HFFc6 (cell line): Measurements from ENCODE around the gene IMPACT. TPM values are rescaled to one million over a fixed set of nuclear protein-coding genes. Genes with fewer than 3 reads are reported as not detected.

ENCODE experiments used
- DNase-seq: peaks from one replicate; pipeline ENCODE4 v3.0.0-alpha.2; 2018
- H3K27ac Mint-ChIP-seq: 2 replicates; pipeline ENCODE4 v1.8.0; 2020; ENCODE audit warnings: mild to moderate bottlenecking, mixed read lengths
- H3K27me3 Mint-ChIP-seq: 2 replicates; pipeline ENCODE4 v1.8.0; 2021; ENCODE audit warnings: mild to moderate bottlenecking, moderate library complexity, mixed read lengths; ENCODE audit not compliant: insufficient read depth
- H3K36me3 Mint-ChIP-seq: 2 replicates; pipeline ENCODE4 v1.8.0; 2021; ENCODE audit warnings: low read depth, mixed read lengths
- H3K4me1 Mint-ChIP-seq: 2 replicates; pipeline ENCODE4 v1.8.0; 2020; ENCODE audit warnings: low read depth, mixed read lengths
- H3K4me3 Mint-ChIP-seq: 2 replicates; pipeline ENCODE4 v1.8.0; 2020; ENCODE audit warnings: mild to moderate bottlenecking, moderate library complexity, mixed read lengths
- H3K9me3 Mint-ChIP-seq: 2 replicates; pipeline ENCODE4 v1.8.0; 2020; ENCODE audit warnings: mild to moderate bottlenecking, mixed read lengths
- total RNA-seq, 6 experiments: library from RNA; stranded (reverse); fragmentation: NEBNext Ultra II Directional; extraction: Animal tissue kit (Norgen Biotek cat#: 25700); gene quantifications; 2 replicates in 1 of 6; 3 replicates in 5 of 6; pipeline ENCODE4 v1.2.3, GENCODE V29; 2021
- TF ChIP-seq, protein P1 (sequence below): fragments of 200-600 bp; sonication (generic); IDR thresholded peaks from 2 replicates; pipeline ENCODE4 v1.5.0; 2021; ENCODE audit warnings: antibody characterized with exemption, mild to moderate bottlenecking

Gene IMPACT
- total RNA-seq, 6 experiments from 2014 or later, result 37.5 to 49.6 (median 45.6) TPM

GRCh38 chr18:24398540-24398939 is 27.9 kb upstream of the IMPACT start:
- peak overlapping the region; percentile 89 for H3K4me3 Mint-ChIP-seq
- TF ChIP-seq, protein P1, sequence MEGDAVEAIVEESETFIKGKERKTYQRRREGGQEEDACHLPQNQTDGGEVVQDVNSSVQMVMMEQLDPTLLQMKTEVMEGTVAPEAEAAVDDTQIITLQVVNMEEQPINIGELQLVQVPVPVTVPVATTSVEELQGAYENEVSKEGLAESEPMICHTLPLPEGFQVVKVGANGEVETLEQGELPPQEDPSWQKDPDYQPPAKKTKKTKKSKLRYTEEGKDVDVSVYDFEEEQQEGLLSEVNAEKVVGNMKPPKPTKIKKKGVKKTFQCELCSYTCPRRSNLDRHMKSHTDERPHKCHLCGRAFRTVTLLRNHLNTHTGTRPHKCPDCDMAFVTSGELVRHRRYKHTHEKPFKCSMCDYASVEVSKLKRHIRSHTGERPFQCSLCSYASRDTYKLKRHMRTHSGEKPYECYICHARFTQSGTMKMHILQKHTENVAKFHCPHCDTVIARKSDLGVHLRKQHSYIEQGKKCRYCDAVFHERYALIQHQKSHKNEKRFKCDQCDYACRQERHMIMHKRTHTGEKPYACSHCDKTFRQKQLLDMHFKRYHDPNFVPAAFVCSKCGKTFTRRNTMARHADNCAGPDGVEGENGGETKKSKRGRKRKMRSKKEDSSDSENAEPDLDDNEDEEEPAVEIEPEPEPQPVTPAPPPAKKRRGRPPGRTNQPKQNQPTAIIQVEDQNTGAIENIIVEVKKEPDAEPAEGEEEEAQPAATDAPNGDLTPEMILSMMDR, result no peak

DNA sequence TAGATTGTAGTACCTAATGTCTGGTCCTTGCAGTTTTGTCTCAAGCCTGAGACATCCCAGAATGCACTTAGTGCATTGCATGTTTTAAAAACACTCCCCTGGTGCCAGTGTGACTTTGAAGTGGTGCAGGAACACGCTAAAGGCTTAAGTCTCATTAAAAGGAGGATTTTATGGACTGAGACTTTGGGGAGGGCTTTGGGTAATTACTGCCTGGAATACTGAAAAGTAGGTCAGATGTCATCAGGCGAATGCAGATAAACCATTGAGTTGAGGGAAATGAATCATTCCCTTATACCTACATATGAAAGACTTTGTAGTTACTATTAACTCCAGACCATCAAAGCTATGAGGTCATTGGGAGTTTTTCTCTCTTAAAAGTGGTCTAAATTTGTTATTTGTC is 25.9 kb upstream of the IMPACT start:
- TF ChIP-seq, protein P1, result no peak
- Mint-ChIP-seq H3K4me3 (no peak overlapping the region), H3K27ac (no peak overlapping the region), H3K27me3 (peaks cover 2% of the 10 kb centered on the region), H3K9me3 (no peaks in the 10 kb centered on the region), H3K36me3 (no peaks in the 10 kb centered on the region), H3K4me1 (peaks cover 22% of the 10 kb centered on the region)
- no peak for DNase-seq

More at GRCh38 chr18:24398540-24398939, 27.9 kb upstream of the IMPACT start:
- DNase-seq, result no peak
- no peaks in the 10 kb centered on the region; the same call in none of the 2 replicates for H3K27me3 Mint-ChIP-seq
- H3K36me3 Mint-ChIP-seq, result no peaks in the 10 kb centered on the region
- no peaks in the 10 kb centered on the region for H3K9me3 Mint-ChIP-seq
- H3K27ac Mint-ChIP-seq, result no peak overlapping the region
- peaks cover 30% of the 10 kb centered on the region for H3K4me1 Mint-ChIP-seq

- Mint-ChIP-seq H3K9me3 (no peaks in the 10 kb centered on the region), H3K27ac (no peak overlapping the region), H3K4me3 (no peak overlapping the region), H3K27me3 (peaks cover 11% of the 10 kb centered on the region), H3K36me3 (no peaks in the 10 kb centered on the region), H3K4me1 (peaks cover 16% of the 10 kb centered on the region)
- TF ChIP-seq, protein P1, result peak; percentile 58
- DNase-seq, result no peak
Measured at GRCh38 chr18:24402209-24402785, 24.2 kb upstream of the IMPACT start.

DNA sequence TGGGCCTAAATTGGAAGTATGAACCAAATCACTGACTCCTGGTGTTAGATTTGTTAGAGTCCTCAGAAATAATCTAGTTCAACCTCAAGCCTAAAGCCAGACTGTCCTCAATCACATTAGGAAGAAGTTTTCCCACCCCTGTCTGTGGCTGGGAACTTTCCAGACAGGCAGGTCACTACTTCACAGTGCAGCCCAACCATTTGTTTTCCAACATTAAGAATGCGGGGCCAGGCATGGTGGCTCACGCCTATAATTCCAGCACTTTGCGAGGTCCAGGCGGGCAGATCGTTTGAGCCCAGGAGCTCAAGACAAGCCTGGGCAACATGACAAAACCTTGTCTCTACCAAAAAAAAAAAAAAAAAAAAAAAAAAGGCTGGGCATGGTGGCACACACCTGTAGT is 23.4 kb upstream of the IMPACT start:
- Mint-ChIP-seq H3K9me3 (no peaks in the 10 kb centered on the region), H3K27me3 (peaks cover 12% of the 10 kb centered on the region), H3K36me3 (no peaks in the 10 kb centered on the region), H3K4me1 (peaks cover 12% of the 10 kb centered on the region), H3K27ac (no peak overlapping the region), H3K4me3 (no peak overlapping the region)
- no peak for DNase-seq
- TF ChIP-seq, protein P1, result no peak

GRCh38 chr18:24404591-24404990 is 21.9 kb upstream of the IMPACT start:
- DNase-seq, result no peak
- H3K4me3 Mint-ChIP-seq, result no peak overlapping the region
- no peaks in the 10 kb centered on the region for H3K36me3 Mint-ChIP-seq
- TF ChIP-seq, protein P1, result no peak
- H3K27me3 Mint-ChIP-seq, result peaks cover 17% of the 10 kb centered on the region
- no peaks in the 10 kb centered on the region for H3K9me3 Mint-ChIP-seq
- 0 out of 2 replicates have a peak, but pooled peaks cover 5% of the 10 kb centered on the region for H3K4me1 Mint-ChIP-seq
- H3K27ac Mint-ChIP-seq, result no peak overlapping the region
